Subcutaneous abdominal adipose tissue (tissue), 5 donors: ENCODE data around the gene SDHAF4.

Experiments
- H3K27ac ChIP-seq: one replicate; pipeline ENCODE4 v1.7.0; 2013; ENCODE audit warnings: low read depth, mild to moderate bottlenecking, inconsistent platforms, low read length, moderate library complexity
- H3K27me3 ChIP-seq, 5 donors: one replicate each; pipeline ENCODE4 v1.7.0; 2013; ENCODE audit warnings: low read length in 5 of 5, inconsistent platforms in 1 of 5; ENCODE audit not compliant: control insufficient read depth in 5 of 5, insufficient read depth in 4 of 5
- H3K36me3 ChIP-seq, 5 donors: one replicate each; pipeline ENCODE4 v1.7.0; 2013; ENCODE audit warnings: low read length in 5 of 5; ENCODE audit not compliant: control insufficient read depth in 5 of 5, insufficient read depth in 5 of 5
- H3K4me1 ChIP-seq, 5 donors: one replicate each; pipeline ENCODE4 v1.7.0; 2013; ENCODE audit warnings: low read length in 5 of 5, mild to moderate bottlenecking in 3 of 5, moderate library complexity in 1 of 5; ENCODE audit not compliant: control insufficient read depth in 5 of 5, insufficient read depth in 5 of 5
- H3K4me3 ChIP-seq, 5 donors: one replicate each; pipeline ENCODE4 v1.7.0; 2013; ENCODE audit warnings: low read length in 5 of 5, low read depth in 1 of 5
- H3K9ac ChIP-seq, 5 donors: one replicate each; pipeline ENCODE4 v1.7.0; 2013; ENCODE audit warnings: low read length in 5 of 5, mild to moderate bottlenecking in 4 of 5, moderate library complexity in 3 of 5
- H3K9me3 ChIP-seq, 5 donors: one replicate each; pipeline ENCODE4 v1.7.0; 2013; ENCODE audit warnings: low read length in 5 of 5; ENCODE audit not compliant: control insufficient read depth in 5 of 5
- donor health status: healthy.
- donor health status: healthy.
- donor health status: healthy.
- donor health status: healthy.
- donor health status: healthy.

SDHAF4 gene

GRCh38 chr6:70620746-70621145 lies 54.0 kb downstream of the SDHAF4 start:
- no peaks in the 10 kb centered on the region for H3K27me3 ChIP-seq
- H3K9ac ChIP-seq: no peak overlapping the region
- no peak overlapping the region for H3K4me3 ChIP-seq
- no peaks in the 10 kb centered on the region for H3K36me3 ChIP-seq
- no peak overlapping the region for H3K27ac ChIP-seq
- H3K9me3 ChIP-seq: no peaks in the 10 kb centered on the region
- no peaks in the 10 kb centered on the region for H3K4me1 ChIP-seq

- Histone ChIP-seq H3K4me3 (no peak overlapping the region), H3K9ac (no peak overlapping the region), H3K36me3 (no peaks in the 10 kb centered on the region), H3K27ac (no peak overlapping the region), H3K27me3 (no peaks in the 10 kb centered on the region), H3K4me1 (no peaks in the 10 kb centered on the region), H3K9me3 (no peaks in the 10 kb centered on the region)
These were observed 55.7 kb downstream of the SDHAF4 start for GRCh38 chr6:70622461-70622860.

GRCh38 chr6:70625436-70625835 lies 58.7 kb downstream of the SDHAF4 start:
- Histone ChIP-seq H3K9me3 (no peaks in the 10 kb centered on the region), H3K4me3 (no peak overlapping the region), H3K27me3 (no peaks in the 10 kb centered on the region), H3K4me1 (no peaks in the 10 kb centered on the region), H3K27ac (no peak overlapping the region), H3K36me3 (no peaks in the 10 kb centered on the region), H3K9ac (no peak overlapping the region)

- H3K27me3 ChIP-seq: no peaks in the 10 kb centered on the region
- no peak overlapping the region for H3K4me3 ChIP-seq
- no peak overlapping the region for H3K9ac ChIP-seq
- H3K9me3 ChIP-seq: no peaks in the 10 kb centered on the region
- no peaks in the 10 kb centered on the region for H3K4me1 ChIP-seq
- H3K27ac ChIP-seq: no peak overlapping the region
- H3K36me3 ChIP-seq: no peaks in the 10 kb centered on the region
These were observed 60.9 kb downstream of the SDHAF4 start for GRCh38 chr6:70627500-70628254.

- Histone ChIP-seq H3K4me3 (no peak overlapping the region), H3K36me3 (no peaks in the 10 kb centered on the region), H3K27ac (no peak overlapping the region), H3K4me1 (no peaks in the 10 kb centered on the region), H3K9me3 (no peaks in the 10 kb centered on the region), H3K27me3 (no peaks in the 10 kb centered on the region), H3K9ac (no peak overlapping the region)
These were observed 63.2 kb downstream of the SDHAF4 start for GRCh38 chr6:70629929-70630328.

GRCh38 chr6:70633870-70634269 lies 67.1 kb downstream of the SDHAF4 start:
- H3K4me1 ChIP-seq: no peaks in the 10 kb centered on the region

GRCh38 chr6:70636596-70636995 lies 69.9 kb downstream of the SDHAF4 start:
- no peak overlapping the region for H3K4me3 ChIP-seq
- no peaks in the 10 kb centered on the region for H3K4me1 ChIP-seq
- no peaks in the 10 kb centered on the region for H3K27me3 ChIP-seq
- no peaks in the 10 kb centered on the region for H3K36me3 ChIP-seq
- no peaks in the 10 kb centered on the region for H3K9me3 ChIP-seq
- no peak overlapping the region for H3K27ac ChIP-seq
- H3K9ac ChIP-seq: no peak overlapping the region

More at GRCh38 chr6:70633870-70634269, 67.1 kb downstream of the SDHAF4 start:
- no peaks in the 10 kb centered on the region for H3K27me3 ChIP-seq
- no peaks in the 10 kb centered on the region for H3K36me3 ChIP-seq
- H3K27ac ChIP-seq: no peak overlapping the region
- no peak overlapping the region for H3K4me3 ChIP-seq
- no peaks in the 10 kb centered on the region for H3K9me3 ChIP-seq
- H3K9ac ChIP-seq: no peak overlapping the region

- Histone ChIP-seq H3K4me3 (no peak overlapping the region), H3K4me1 (no peaks in the 10 kb centered on the region), H3K36me3 (no peaks in the 10 kb centered on the region), H3K9ac (no peak overlapping the region), H3K27ac (no peak overlapping the region), H3K9me3 (no peaks in the 10 kb centered on the region), H3K27me3 (no peaks in the 10 kb centered on the region)
These were observed 71.7 kb downstream of the SDHAF4 start for GRCh38 chr6:70638468-70638867.
